ENCODE results near the gene SLC9A9. TPM values are rescaled to one million over a fixed set of nuclear protein-coding genes. Genes with fewer than 3 reads are reported as not detected.

Gene SLC9A9
- polyA plus RNA-seq, 1 experiment = 2.4 TPM

GRCh38 chr3:143551761-143552160 lies 296.5 kb downstream of the SLC9A9 start:
- ChIA-PET POLR2A (no interaction called here), CTCF (no interaction called here)
- Histone ChIP-seq H3K4me3 (ENCODE audit: low read depth, low read length) (no peak overlapping the region), H3K27me3 (ENCODE audit: control insufficient read depth, insufficient read depth, low read length) (no peaks in the 10 kb centered on the region), H3K36me3 (ENCODE audit: control insufficient read depth, insufficient read depth, low read length) (no peaks in the 10 kb centered on the region)
- TF ChIP-seq CTCF (IDR thresholded peaks at IDR 0.05; ENCODE audit: insufficient read depth, low read depth, low read length) = no peak
- DNase-seq (ENCODE audit: low read depth) = no peak

GRCh38 chr3:143548861-143549497 lies 299.3 kb downstream of the SLC9A9 start:
- Histone ChIP-seq H3K27me3 (ENCODE audit: control insufficient read depth, insufficient read depth, low read length) (no peaks in the 10 kb centered on the region), H3K36me3 (ENCODE audit: control insufficient read depth, insufficient read depth, low read length) (no peaks in the 10 kb centered on the region), H3K4me3 (ENCODE audit: low read depth, low read length) (no peak overlapping the region)
- POLR2A ChIA-PET = no interaction called here
- CTCF ChIA-PET = no interaction called here
- DNase-seq (ENCODE audit: low read depth) = no peak
- TF ChIP-seq CTCF (IDR thresholded peaks at IDR 0.05; ENCODE audit: insufficient read depth, low read depth, low read length) = no peak

GRCh38 chr3:143548393-143548792 lies 299.9 kb downstream of the SLC9A9 start:
- POLR2A ChIA-PET = no interaction called here
- CTCF ChIA-PET = no interaction called here
- Histone ChIP-seq H3K27me3 (ENCODE audit: control insufficient read depth, insufficient read depth, low read length) (no peaks in the 10 kb centered on the region), H3K4me3 (ENCODE audit: low read depth, low read length) (no peak overlapping the region), H3K36me3 (ENCODE audit: control insufficient read depth, insufficient read depth, low read length) (no peaks in the 10 kb centered on the region)
- no peak for DNase-seq (ENCODE audit: low read depth)
- TF ChIP-seq CTCF (IDR thresholded peaks at IDR 0.05; ENCODE audit: insufficient read depth, low read depth, low read length) = no peak

GRCh38 chr3:143538577-143538981 lies 309.7 kb downstream of the SLC9A9 start:
- ChIA-PET CTCF (no interaction called here), POLR2A (no interaction called here)
- TF ChIP-seq CTCF (IDR thresholded peaks at IDR 0.05; ENCODE audit: insufficient read depth, low read depth, low read length) = no peak
- no peaks in the 10 kb centered on the region for H3K36me3 ChIP-seq (ENCODE audit: control insufficient read depth, insufficient read depth, low read length)
- DNase-seq (ENCODE audit: low read depth) = peak; percentile 49
- no peaks in the 10 kb centered on the region for H3K27me3 ChIP-seq (ENCODE audit: control insufficient read depth, insufficient read depth, low read length)
- H3K4me3 ChIP-seq (ENCODE audit: low read depth, low read length) = no peak overlapping the region

GRCh38 chr3:143538061-143538460 lies 310.2 kb downstream of the SLC9A9 start:
- no peak for DNase-seq (ENCODE audit: low read depth)
- ChIA-PET POLR2A (no interaction called here), CTCF (interaction anchor here (1.0 kb wide), 1 partner anchor 12 kb away, joined by 3 read pairs; no protein-coding TSS in a partner anchor)
- no peak overlapping the region for H3K4me3 ChIP-seq (ENCODE audit: low read depth, low read length)
- TF ChIP-seq CTCF (IDR thresholded peaks at IDR 0.05; ENCODE audit: insufficient read depth, low read depth, low read length) = no peak
- H3K36me3 ChIP-seq (ENCODE audit: control insufficient read depth, insufficient read depth, low read length) = no peaks in the 10 kb centered on the region
- no peaks in the 10 kb centered on the region for H3K27me3 ChIP-seq (ENCODE audit: control insufficient read depth, insufficient read depth, low read length)
